ENCODE measurements around the gene USHBP1. TPM values are rescaled to one million over a fixed set of nuclear protein-coding genes. Genes with fewer than 3 reads are reported as not detected.

USHBP1 gene
- total RNA-seq, 1 experiment from 2014 or later, result 12.3 TPM

DNA sequence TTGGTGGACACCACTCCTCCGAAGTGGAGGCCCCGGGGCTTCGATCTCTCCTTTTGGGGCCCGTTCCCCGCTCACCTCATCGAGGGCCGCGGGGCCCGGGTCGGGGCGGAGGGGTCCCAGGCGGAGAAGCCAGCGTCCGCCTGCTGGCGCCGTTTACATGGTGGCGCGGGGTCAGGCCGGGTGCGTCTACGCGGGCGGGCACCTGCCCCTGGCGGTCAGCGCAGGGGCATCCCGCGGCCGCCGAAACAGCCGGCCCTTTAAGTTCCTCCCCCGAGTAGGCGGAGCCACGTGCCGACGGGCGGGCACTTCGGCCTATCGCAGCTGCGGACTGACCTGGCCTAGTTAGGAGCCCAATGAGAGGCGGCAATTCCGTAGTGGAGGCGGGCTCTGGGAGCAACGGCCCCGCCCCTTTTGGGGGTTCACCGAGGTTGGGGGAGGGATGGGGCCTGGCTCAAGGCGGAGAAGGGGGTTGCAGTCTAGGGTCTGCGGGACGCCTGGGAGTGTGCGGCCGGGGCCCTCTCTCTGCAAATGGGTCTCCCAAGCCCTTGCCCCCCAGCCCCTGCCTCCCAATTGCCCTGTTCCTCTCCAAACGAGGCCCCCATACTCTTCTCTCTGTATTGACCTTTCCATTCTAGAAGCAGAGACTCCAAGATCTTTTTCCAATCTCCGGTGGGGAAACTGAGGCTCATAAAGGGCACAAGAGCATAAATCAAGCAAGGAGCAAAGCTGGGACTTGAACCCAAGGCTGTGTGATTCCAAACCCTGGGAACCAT lies 38.8 kb upstream of the USHBP1 start, which contains the start of gene ABHD8 (continued):
- TF ChIP-seq, protein P1, sequence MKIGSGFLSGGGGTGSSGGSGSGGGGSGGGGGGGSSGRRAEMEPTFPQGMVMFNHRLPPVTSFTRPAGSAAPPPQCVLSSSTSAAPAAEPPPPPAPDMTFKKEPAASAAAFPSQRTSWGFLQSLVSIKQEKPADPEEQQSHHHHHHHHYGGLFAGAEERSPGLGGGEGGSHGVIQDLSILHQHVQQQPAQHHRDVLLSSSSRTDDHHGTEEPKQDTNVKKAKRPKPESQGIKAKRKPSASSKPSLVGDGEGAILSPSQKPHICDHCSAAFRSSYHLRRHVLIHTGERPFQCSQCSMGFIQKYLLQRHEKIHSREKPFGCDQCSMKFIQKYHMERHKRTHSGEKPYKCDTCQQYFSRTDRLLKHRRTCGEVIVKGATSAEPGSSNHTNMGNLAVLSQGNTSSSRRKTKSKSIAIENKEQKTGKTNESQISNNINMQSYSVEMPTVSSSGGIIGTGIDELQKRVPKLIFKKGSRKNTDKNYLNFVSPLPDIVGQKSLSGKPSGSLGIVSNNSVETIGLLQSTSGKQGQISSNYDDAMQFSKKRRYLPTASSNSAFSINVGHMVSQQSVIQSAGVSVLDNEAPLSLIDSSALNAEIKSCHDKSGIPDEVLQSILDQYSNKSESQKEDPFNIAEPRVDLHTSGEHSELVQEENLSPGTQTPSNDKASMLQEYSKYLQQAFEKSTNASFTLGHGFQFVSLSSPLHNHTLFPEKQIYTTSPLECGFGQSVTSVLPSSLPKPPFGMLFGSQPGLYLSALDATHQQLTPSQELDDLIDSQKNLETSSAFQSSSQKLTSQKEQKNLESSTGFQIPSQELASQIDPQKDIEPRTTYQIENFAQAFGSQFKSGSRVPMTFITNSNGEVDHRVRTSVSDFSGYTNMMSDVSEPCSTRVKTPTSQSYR (CRISPR knock-in tag; IDR thresholded peaks at IDR 0.05), result peak; percentile 83; the same call in 1 of the 2 replicates
- no peak for TF ChIP-seq ZNF671 (CRISPR knock-in tag; IDR thresholded peaks at IDR 0.05)
- TF ChIP-seq RELA (CRISPR knock-in tag; IDR thresholded peaks at IDR 0.05; ENCODE audit: borderline replicate concordance), result no peak
- TF ChIP-seq SOX15 (CRISPR knock-in tag; IDR thresholded peaks at IDR 0.05), result no peak
- TF ChIP-seq, protein P2, sequence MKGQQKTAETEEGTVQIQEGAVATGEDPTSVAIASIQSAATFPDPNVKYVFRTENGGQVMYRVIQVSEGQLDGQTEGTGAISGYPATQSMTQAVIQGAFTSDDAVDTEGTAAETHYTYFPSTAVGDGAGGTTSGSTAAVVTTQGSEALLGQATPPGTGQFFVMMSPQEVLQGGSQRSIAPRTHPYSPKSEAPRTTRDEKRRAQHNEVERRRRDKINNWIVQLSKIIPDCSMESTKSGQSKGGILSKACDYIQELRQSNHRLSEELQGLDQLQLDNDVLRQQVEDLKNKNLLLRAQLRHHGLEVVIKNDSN (CRISPR knock-in tag; IDR thresholded peaks at IDR 0.05), result peak; percentile 90
- TF ChIP-seq HMGA2 (CRISPR knock-in tag; IDR thresholded peaks at IDR 0.05), result no peak
- no peak for TF ChIP-seq GTF2I (CRISPR knock-in tag; conservative IDR thresholded peaks at IDR 0.05)
- no peak for TF ChIP-seq ZNF423 (CRISPR knock-in tag; IDR thresholded peaks at IDR 0.05)
- peak; percentile 87 for TF ChIP-seq NFYB (CRISPR knock-in tag; conservative IDR thresholded peaks at IDR 0.05; ENCODE audit: low read depth)
- peak; percentile 39; the same call in 1 of the 2 replicates for TF ChIP-seq GABPB1 (CRISPR knock-in tag; IDR thresholded peaks at IDR 0.05)
- TF ChIP-seq AR (CRISPR knock-in tag; IDR thresholded peaks at IDR 0.05), result no peak
- TF ChIP-seq EMX1 (CRISPR knock-in tag; IDR thresholded peaks at IDR 0.05), result no peak
- no peak for TF ChIP-seq KAT7 (CRISPR knock-in tag; IDR thresholded peaks at IDR 0.05; ENCODE audit: borderline replicate concordance)
- peak; percentile 61; the same call in 1 of the 2 replicates for TF ChIP-seq E2F1 (CRISPR knock-in tag; IDR thresholded peaks at IDR 0.05)
- TF ChIP-seq ZNF532 (CRISPR knock-in tag; IDR thresholded peaks at IDR 0.05; ENCODE audit: borderline replicate concordance), result no peak
- TF ChIP-seq NFATC4 (CRISPR knock-in tag; IDR thresholded peaks at IDR 0.05), result no peak
- TF ChIP-seq, protein P3, sequence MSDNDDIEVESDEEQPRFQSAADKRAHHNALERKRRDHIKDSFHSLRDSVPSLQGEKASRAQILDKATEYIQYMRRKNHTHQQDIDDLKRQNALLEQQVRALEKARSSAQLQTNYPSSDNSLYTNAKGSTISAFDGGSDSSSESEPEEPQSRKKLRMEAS (CRISPR knock-in tag; IDR thresholded peaks at IDR 0.05), result peak; percentile 61; the same call in 1 of the 2 replicates
- TF ChIP-seq USF2 (CRISPR knock-in tag; IDR thresholded peaks at IDR 0.05), result peak; percentile 92
- TF ChIP-seq, protein P4, sequence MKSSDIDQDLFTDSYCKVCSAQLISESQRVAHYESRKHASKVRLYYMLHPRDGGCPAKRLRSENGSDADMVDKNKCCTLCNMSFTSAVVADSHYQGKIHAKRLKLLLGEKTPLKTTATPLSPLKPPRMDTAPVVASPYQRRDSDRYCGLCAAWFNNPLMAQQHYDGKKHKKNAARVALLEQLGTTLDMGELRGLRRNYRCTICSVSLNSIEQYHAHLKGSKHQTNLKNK (CRISPR knock-in tag; IDR thresholded peaks at IDR 0.05), result no peak
- no peak for TF ChIP-seq ATF2 (CRISPR knock-in tag; IDR thresholded peaks at IDR 0.05; ENCODE audit: borderline replicate concordance, low read depth)
- TF ChIP-seq, protein P5, sequence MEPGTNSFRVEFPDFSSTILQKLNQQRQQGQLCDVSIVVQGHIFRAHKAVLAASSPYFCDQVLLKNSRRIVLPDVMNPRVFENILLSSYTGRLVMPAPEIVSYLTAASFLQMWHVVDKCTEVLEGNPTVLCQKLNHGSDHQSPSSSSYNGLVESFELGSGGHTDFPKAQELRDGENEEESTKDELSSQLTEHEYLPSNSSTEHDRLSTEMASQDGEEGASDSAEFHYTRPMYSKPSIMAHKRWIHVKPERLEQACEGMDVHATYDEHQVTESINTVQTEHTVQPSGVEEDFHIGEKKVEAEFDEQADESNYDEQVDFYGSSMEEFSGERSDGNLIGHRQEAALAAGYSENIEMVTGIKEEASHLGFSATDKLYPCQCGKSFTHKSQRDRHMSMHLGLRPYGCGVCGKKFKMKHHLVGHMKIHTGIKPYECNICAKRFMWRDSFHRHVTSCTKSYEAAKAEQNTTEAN (CRISPR knock-in tag; IDR thresholded peaks at IDR 0.05), result 0 out of 2 replicates have a peak, but pooled peaks have one; percentile 51

Data from WTC11 (cell line).